Measurements from ENCODE around the gene PTPRQ. TPM values are rescaled to one million over a fixed set of nuclear protein-coding genes. Genes with fewer than 3 reads are reported as not detected.

Gene PTPRQ
- polyA plus RNA-seq, 1 of the 3 experiments (the other 2 are of a cell fraction): 0.46 TPM

DNA sequence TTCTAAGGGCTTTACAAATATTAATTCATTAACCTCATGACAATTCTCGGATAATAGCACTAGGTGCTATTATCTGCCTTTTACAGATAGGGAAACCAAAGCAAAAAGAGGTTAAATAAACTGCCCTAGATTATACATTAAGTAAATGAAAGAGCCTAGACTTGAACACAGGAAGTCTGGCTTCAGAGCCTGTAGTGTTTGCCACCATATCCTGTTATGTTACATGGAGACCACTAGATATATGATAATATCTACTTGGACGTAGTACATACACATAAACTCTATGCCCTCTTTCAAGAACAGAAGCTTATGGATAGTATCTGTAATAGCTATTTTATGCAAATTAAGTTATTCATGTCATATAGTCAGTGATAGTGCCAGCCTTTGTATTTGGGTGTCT is 246.5 kb downstream of the PTPRQ start (continued):
- TF ChIP-seq, protein P1, sequence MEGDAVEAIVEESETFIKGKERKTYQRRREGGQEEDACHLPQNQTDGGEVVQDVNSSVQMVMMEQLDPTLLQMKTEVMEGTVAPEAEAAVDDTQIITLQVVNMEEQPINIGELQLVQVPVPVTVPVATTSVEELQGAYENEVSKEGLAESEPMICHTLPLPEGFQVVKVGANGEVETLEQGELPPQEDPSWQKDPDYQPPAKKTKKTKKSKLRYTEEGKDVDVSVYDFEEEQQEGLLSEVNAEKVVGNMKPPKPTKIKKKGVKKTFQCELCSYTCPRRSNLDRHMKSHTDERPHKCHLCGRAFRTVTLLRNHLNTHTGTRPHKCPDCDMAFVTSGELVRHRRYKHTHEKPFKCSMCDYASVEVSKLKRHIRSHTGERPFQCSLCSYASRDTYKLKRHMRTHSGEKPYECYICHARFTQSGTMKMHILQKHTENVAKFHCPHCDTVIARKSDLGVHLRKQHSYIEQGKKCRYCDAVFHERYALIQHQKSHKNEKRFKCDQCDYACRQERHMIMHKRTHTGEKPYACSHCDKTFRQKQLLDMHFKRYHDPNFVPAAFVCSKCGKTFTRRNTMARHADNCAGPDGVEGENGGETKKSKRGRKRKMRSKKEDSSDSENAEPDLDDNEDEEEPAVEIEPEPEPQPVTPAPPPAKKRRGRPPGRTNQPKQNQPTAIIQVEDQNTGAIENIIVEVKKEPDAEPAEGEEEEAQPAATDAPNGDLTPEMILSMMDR (IDR thresholded peaks at IDR 0.05): no peak

DNA sequence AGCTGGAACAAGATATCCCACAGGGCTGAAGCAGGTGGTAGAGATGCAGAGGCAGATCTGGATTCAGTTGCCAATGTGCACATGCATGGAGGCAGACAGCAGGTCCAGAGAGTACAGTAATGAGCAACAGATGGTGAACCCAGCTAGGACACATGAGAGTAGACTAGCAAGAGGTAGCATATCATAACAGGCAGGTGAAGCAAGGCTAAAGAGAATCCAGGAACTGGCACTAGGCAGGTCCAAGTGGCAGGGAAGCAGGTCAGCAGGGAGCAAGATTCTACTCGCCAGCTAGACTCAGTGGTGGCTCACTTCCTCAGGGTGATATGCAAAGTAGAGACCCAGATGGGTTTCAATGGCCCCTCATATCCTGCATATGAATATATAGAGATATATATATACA is 248.1 kb downstream of the PTPRQ start:
- H3K4me2 ChIP-seq: no peak overlapping the region
- no peaks in the 10 kb centered on the region; the same call in none of the 2 replicates for H3K27me3 ChIP-seq (ENCODE audit: insufficient read depth)
- ChIA-PET POLR2A (no interaction called here), CTCF (no interaction called here)
- H4K20me1 ChIP-seq (ENCODE audit: insufficient read depth): no peaks in the 10 kb centered on the region
- no peaks in the 10 kb centered on the region for H3K79me2 ChIP-seq (ENCODE audit: insufficient read depth)
- H3K36me3 ChIP-seq (replicated peaks in 1 of 2; ENCODE audit: control insufficient read depth in 1 of 2, insufficient read depth in 2 of 2, low read length in 1 of 2): no peaks in the 10 kb centered on the region
- no peak overlapping the region for H3K4me3 ChIP-seq (ENCODE audit: low read depth in 2 of 2, low read length in 1 of 2)
- no peaks in the 10 kb centered on the region for H3K9me2 ChIP-seq
- H3K9me3 ChIP-seq: no peaks in the 10 kb centered on the region
- TF ChIP-seq, protein P2, sequence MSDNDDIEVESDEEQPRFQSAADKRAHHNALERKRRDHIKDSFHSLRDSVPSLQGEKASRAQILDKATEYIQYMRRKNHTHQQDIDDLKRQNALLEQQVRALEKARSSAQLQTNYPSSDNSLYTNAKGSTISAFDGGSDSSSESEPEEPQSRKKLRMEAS (IDR thresholded peaks at IDR 0.05; ENCODE audit: low read depth): no peak
- TF ChIP-seq YY1 (IDR thresholded peaks at IDR 0.05; ENCODE audit: low read depth) (no peak), FOXM1 (IDR thresholded peaks at IDR 0.05; ENCODE audit: low read depth) (no peak)
- H3K9ac ChIP-seq: no peak overlapping the region
- no peak overlapping the region for H3K27ac ChIP-seq (ENCODE audit: low read depth in 2 of 2, low read length in 1 of 2)
- WGBS (ENCODE audit: low lambda C conversion rate): 11% methylated on average over 1 of the region's 1 CpG
- no peak for DNase-seq
- H2AFZ ChIP-seq (ENCODE audit: low read depth): no peak overlapping the region
- H3K4me1 ChIP-seq (ENCODE audit: control insufficient read depth in 1 of 2, insufficient read depth in 2 of 2, low read depth in 1 of 2, low read length in 1 of 2): no peaks in the 10 kb centered on the region
- H3F3A ChIP-seq (replicated peaks; ENCODE audit: insufficient read depth): no peaks in the 10 kb centered on the region

DNA sequence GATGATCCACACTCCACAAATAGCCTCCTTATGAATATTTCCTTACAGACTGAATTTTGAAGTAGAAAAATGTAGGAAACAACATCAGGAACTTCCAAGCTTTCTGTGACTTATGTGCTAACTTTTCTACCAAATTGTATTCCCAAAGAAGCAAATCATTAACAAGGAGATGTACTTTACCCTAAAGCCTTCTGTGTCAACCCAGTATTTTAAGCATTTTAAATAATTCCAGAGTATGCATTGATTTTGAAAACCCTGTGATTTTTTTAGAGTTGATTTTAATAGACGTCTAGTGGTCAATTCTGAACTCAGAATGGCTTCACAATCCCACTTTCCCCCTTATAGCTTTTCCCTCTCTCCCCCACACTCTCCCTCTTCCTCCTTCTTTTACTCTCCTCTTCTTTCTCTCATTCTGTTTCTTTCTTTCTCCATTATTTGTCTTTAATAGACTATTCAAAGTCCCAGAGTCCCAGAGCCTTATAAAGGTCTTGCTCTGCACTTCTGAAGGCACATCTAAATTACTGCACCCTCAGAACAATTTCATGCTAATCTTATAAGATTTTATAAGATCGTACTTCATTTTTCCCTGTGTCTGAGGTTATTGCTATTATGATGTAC is 253.3 kb downstream of the PTPRQ start:
- H3K4me1 ChIP-seq (ENCODE audit: control insufficient read depth in 1 of 2, insufficient read depth in 2 of 2, low read depth in 1 of 2, low read length in 1 of 2): no peaks in the 10 kb centered on the region
- DNase-seq: no peak
- no peaks in the 10 kb centered on the region; the same call in 1 of the 2 replicates for H3K9me2 ChIP-seq
- H3K27me3 ChIP-seq (ENCODE audit: insufficient read depth): peaks cover 7% of the 10 kb centered on the region; the same call in 1 of the 2 replicates
- 6% methylated on average over 2 of the region's 2 CpGs for WGBS (ENCODE audit: low lambda C conversion rate)
- H3K9me3 ChIP-seq: no peaks in the 10 kb centered on the region
- CTCF ChIA-PET: no interaction called here
- no peak overlapping the region for H3K27ac ChIP-seq (ENCODE audit: low read depth in 2 of 2, low read length in 1 of 2)
- POLR2A ChIA-PET: no interaction called here
- H3K4me2 ChIP-seq: no peak overlapping the region
- H2AFZ ChIP-seq (ENCODE audit: low read depth): no peak overlapping the region
- H3K36me3 ChIP-seq (replicated peaks in 1 of 2; ENCODE audit: control insufficient read depth in 1 of 2, insufficient read depth in 2 of 2, low read length in 1 of 2): no peaks in the 10 kb centered on the region
- no peaks in the 10 kb centered on the region for H3F3A ChIP-seq (replicated peaks; ENCODE audit: insufficient read depth)
- H4K20me1 ChIP-seq (ENCODE audit: insufficient read depth): no peaks in the 10 kb centered on the region
- TF ChIP-seq, protein P3, sequence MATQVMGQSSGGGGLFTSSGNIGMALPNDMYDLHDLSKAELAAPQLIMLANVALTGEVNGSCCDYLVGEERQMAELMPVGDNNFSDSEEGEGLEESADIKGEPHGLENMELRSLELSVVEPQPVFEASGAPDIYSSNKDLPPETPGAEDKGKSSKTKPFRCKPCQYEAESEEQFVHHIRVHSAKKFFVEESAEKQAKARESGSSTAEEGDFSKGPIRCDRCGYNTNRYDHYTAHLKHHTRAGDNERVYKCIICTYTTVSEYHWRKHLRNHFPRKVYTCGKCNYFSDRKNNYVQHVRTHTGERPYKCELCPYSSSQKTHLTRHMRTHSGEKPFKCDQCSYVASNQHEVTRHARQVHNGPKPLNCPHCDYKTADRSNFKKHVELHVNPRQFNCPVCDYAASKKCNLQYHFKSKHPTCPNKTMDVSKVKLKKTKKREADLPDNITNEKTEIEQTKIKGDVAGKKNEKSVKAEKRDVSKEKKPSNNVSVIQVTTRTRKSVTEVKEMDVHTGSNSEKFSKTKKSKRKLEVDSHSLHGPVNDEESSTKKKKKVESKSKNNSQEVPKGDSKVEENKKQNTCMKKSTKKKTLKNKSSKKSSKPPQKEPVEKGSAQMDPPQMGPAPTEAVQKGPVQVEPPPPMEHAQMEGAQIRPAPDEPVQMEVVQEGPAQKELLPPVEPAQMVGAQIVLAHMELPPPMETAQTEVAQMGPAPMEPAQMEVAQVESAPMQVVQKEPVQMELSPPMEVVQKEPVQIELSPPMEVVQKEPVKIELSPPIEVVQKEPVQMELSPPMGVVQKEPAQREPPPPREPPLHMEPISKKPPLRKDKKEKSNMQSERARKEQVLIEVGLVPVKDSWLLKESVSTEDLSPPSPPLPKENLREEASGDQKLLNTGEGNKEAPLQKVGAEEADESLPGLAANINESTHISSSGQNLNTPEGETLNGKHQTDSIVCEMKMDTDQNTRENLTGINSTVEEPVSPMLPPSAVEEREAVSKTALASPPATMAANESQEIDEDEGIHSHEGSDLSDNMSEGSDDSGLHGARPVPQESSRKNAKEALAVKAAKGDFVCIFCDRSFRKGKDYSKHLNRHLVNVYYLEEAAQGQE (IDR thresholded peaks at IDR 0.05; ENCODE audit: low read depth, low read length): no peak
- TF ChIP-seq, protein P4, sequence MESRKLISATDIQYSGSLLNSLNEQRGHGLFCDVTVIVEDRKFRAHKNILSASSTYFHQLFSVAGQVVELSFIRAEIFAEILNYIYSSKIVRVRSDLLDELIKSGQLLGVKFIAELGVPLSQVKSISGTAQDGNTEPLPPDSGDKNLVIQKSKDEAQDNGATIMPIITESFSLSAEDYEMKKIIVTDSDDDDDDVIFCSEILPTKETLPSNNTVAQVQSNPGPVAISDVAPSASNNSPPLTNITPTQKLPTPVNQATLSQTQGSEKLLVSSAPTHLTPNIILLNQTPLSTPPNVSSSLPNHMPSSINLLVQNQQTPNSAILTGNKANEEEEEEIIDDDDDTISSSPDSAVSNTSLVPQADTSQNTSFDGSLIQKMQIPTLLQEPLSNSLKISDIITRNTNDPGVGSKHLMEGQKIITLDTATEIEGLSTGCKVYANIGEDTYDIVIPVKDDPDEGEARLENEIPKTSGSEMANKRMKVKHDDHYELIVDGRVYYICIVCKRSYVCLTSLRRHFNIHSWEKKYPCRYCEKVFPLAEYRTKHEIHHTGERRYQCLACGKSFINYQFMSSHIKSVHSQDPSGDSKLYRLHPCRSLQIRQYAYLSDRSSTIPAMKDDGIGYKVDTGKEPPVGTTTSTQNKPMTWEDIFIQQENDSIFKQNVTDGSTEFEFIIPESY (IDR thresholded peaks at IDR 0.05; ENCODE audit: borderline replicate concordance, low read depth): no peak
- TF ChIP-seq POLR2AphosphoS5 (IDR thresholded peaks at IDR 0.05; ENCODE audit: low read depth, low read length) (no peak), TEAD4 (IDR thresholded peaks at IDR 0.05; ENCODE audit: borderline replicate concordance, insufficient read depth) (no peak), NRF1 (IDR thresholded peaks at IDR 0.05; ENCODE audit: low read depth, low read length) (no peak), FOXM1 (IDR thresholded peaks at IDR 0.05; ENCODE audit: low read depth) (no peak), SMC3 (IDR thresholded peaks at IDR 0.05; ENCODE audit: low read depth, low read length) (no peak), TCF12 (IDR thresholded peaks at IDR 0.05) (no peak), ELF1 (IDR thresholded peaks at IDR 0.05) (no peak), RFX5 (IDR thresholded peaks at IDR 0.05; ENCODE audit: low read length) (no peak), YY1 (IDR thresholded peaks at IDR 0.05; ENCODE audit: low read depth) (no peak), RCOR1 (IDR thresholded peaks at IDR 0.05; ENCODE audit: low read length) (no peak)
- TF ChIP-seq, protein P2 (IDR thresholded peaks at IDR 0.05; ENCODE audit: low read depth): no peak
- H3K4me3 ChIP-seq (ENCODE audit: low read depth in 2 of 2, low read length in 1 of 2): no peak overlapping the region
- no peaks in the 10 kb centered on the region for H3K79me2 ChIP-seq (ENCODE audit: insufficient read depth)
- no peak overlapping the region for H3K9ac ChIP-seq

Data from SK-N-SH (cell line).